Measurements from ENCODE around the gene PGR. TPM values are rescaled to one million over a fixed set of nuclear protein-coding genes. Genes with fewer than 3 reads are reported as not detected.

The PGR gene
- polyA plus RNA-seq, 12 donors, result 0.03 to 0.11 (median 0.06) TPM; not detected in 7

- no peak for DNase-seq
Measured at GRCh38 chr11:101011881-101012280, 117.7 kb downstream of the PGR start.

GRCh38 chr11:101010899-101011298 is 118.7 kb downstream of the PGR start:
- no peak for DNase-seq

GRCh38 chr11:101009690-101010055 is 119.9 kb downstream of the PGR start:
- no peak for DNase-seq

DNA sequence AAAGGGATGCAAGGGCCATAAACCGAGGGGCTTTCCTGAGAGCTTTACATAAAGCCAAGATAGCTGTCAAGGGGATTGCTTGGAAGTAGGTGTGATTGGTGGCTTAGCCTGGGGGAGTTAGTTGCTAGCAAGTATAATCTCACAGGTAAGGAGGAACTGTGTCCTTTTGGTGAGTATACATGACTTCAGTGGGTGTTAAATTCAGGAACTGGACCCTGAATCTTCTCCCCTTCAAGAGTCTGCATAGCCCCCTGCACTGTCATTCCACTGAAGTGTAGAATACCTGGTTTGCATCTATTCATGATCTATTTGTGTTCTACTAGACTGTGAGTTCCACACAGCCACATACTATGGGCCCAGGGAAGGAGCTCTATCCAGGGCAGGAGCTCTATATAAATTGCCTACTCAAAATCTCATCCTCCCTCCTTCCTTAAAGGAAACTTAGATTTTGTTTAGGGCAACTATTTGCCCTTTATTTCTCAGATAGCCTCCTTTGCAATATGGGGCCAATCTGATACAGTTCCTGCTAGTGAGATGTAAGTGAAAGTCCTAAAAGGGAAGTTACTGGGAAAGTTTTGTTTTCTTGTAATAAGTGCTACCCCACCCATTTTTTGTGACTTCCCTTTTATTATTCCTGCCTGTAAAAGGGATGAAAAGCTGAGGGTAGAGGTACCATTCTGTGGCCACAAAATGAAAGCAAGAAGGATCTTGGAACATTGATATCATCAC is 120.5 kb downstream of the PGR start:
- DNase-seq, result no peak

GRCh38 chr11:101003468-101003867 is 126.1 kb downstream of the PGR start:
- DNase-seq, result no peak

GRCh38 chr11:100999756-101000155 is 129.9 kb downstream of the PGR start:
- no peak for DNase-seq

GRCh38 chr11:100994966-100995365 is 134.6 kb downstream of the PGR start:
- no peak for DNase-seq

- DNase-seq, result no peak
Measured at GRCh38 chr11:100991541-100991940, 138.1 kb downstream of the PGR start.

GRCh38 chr11:100990931-100991330 is 138.7 kb downstream of the PGR start:
- DNase-seq, result no peak

GRCh38 chr11:100984668-100985067 is 144.9 kb downstream of the PGR start:
- no peak for DNase-seq

- no peak for DNase-seq
Measured at GRCh38 chr11:100981196-100981824, 148.3 kb downstream of the PGR start.

DNA sequence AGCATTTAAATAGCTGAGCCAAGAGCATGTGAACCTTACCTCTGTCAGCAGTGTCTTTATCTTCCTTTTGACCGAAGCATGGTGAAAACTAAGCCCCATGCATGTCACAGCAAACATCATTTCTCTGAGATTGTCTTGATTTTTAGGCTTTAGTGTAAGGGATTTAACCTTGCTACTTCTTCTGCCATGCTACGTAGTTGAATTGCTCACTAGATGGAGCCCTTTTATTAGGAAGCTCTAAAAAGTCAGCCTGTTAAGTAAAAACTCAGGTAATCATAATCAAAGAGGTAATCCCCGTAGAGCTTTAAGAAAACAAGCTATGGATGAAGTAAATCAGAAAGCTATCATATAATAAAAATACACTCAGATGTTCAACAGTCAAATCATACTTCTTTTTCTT is 149.5 kb downstream of the PGR start:
- peak; percentile 9 for DNase-seq

All from muscle of arm (tissue), 12 donors.